ENCODE measurements around the gene CCDC142. TPM values are rescaled to one million over a fixed set of nuclear protein-coding genes. Genes with fewer than 3 reads are reported as not detected.
"Not testable (repeated sequence)": the region's sequence is repeated elsewhere in the genome, so short reads cannot be mapped to it uniquely, and the experiment has no call there.

The CCDC142 gene
- total RNA-seq, 4 donors from 2014 or later = 9.6 to 27.8 (median 19.2) TPM

DNA sequence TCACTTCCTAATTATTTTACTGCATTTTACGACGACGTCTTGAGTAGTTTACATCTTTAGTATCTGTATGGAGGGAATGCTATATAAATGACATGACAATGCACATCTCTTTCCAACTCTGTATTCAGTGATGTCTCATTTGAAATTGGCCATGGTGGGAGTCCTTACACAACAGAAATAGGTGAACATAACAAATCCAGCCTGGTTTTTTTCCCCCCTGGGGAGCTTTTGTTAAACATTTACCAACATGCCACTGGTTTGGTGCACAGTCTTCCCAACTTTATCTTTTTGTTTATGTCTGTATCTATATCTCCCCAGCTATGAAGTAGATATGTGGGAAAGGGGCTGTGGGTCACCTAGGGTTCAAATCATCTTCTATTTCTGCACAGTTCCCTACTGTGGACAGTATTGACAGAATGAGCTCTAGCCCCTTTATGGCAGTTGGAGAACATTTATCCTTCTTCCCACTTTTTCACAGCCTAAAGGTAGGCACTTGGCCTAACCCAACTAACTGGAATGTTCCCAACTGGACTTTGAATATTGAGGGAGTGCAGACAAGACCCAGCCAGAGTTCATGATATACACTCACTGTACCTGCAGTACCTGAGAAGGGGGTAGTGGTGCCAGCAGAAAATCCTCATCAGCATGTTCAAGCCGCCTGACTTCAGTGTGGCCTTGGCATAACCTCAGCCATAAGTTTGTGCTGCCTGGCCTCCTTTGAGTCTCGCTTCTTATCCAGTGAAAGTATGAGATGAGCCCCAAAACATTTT, 35.4 kb downstream of the CCDC142 start:
- no peaks in the 10 kb centered on the region for H3K9me3 ChIP-seq
- H3K27ac ChIP-seq (replicated peaks in 1 of 4) = no peak overlapping the region
- DNase-seq (ENCODE audit: extremely low spot score) = no peak
- TF ChIP-seq, protein P1, sequence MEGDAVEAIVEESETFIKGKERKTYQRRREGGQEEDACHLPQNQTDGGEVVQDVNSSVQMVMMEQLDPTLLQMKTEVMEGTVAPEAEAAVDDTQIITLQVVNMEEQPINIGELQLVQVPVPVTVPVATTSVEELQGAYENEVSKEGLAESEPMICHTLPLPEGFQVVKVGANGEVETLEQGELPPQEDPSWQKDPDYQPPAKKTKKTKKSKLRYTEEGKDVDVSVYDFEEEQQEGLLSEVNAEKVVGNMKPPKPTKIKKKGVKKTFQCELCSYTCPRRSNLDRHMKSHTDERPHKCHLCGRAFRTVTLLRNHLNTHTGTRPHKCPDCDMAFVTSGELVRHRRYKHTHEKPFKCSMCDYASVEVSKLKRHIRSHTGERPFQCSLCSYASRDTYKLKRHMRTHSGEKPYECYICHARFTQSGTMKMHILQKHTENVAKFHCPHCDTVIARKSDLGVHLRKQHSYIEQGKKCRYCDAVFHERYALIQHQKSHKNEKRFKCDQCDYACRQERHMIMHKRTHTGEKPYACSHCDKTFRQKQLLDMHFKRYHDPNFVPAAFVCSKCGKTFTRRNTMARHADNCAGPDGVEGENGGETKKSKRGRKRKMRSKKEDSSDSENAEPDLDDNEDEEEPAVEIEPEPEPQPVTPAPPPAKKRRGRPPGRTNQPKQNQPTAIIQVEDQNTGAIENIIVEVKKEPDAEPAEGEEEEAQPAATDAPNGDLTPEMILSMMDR (IDR thresholded peaks at IDR 0.05) = no peak
- TF ChIP-seq POLR2AphosphoS5 (IDR thresholded peaks at IDR 0.05) (no peak), EP300 (IDR thresholded peaks at IDR 0.05) (no peak), POLR2A (IDR thresholded peaks at IDR 0.05; ENCODE audit: low read depth) (no peak)
- WGBS = 84% methylated on average over 5 of the region's 5 CpGs
- H3K4me1 ChIP-seq = peaks cover 0 to under 1% (median under 1%) of the 10 kb centered on the region in 4 donors
- H3K4me3 ChIP-seq = no peak overlapping the region
- no peaks in the 10 kb centered on the region for H3K36me3 ChIP-seq
- intact Hi-C loops (cut with DNase I) = no loop called here
- peaks cover 0 to 15% (median under 1%) of the 10 kb centered on the region in 4 donors for H3K27me3 ChIP-seq

DNA sequence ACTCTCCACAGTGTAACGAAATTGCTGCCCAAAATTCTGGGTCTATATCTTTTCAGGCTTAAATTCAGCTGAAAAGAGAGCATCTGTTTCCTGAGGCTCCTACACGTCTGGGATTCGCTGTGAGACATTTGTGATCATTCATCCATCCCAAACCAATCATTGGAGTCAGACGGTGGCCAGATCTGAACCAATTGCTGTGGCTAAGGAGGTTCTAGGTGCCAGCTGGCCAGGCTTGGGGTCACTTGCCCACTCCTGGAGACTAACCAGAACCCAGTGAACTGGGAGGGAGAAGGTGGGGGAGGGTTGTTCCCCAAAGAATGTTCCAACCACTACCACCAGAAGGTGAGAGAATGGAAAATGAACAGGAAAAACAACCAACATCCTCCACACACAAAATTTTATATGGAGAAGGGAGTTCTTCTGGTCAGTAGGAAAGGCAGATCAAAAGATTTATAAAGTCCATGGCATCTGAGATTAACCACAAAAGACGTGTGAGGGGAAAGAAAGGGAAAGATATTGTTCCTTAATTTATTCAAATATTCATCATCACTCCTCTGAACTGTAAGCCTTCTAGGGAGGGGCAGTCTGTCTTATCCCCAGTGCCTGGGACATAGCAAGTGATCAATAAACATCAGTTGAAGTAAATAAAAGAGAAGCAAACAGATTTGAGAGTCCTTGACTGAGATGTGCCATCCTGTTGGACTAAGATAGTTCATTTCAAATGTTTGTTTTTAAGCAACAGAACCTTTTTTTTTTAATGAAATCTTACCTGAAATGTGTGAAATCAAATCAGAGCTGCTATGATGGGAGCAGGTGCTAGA, 38.1 kb downstream of the CCDC142 start:
- Histone ChIP-seq H3K27ac (replicated peaks in 1 of 4) (no peak overlapping the region), H3K9me3 (no peaks in the 10 kb centered on the region), H3K4me3 (no peak overlapping the region), H3K27me3 (peaks cover 0 to 30% (median 7%) of the 10 kb centered on the region in 4 donors), H3K36me3 (no peaks in the 10 kb centered on the region), H3K4me1 (peaks cover 17 to 27% (median 22%) of the 10 kb centered on the region in 4 donors)
- WGBS = 22% methylated on average over 5 of the region's 5 CpGs
- no peak for DNase-seq (ENCODE audit: extremely low spot score)
- TF ChIP-seq POLR2AphosphoS5 (IDR thresholded peaks at IDR 0.05) = no peak
- no peak for TF ChIP-seq POLR2A (IDR thresholded peaks at IDR 0.05; ENCODE audit: low read depth)
- no peak for TF ChIP-seq EP300 (IDR thresholded peaks at IDR 0.05)
- TF ChIP-seq, protein P1 (IDR thresholded peaks at IDR 0.05) = no peak
- intact Hi-C loops (cut with DNase I) = no loop called here

DNA sequence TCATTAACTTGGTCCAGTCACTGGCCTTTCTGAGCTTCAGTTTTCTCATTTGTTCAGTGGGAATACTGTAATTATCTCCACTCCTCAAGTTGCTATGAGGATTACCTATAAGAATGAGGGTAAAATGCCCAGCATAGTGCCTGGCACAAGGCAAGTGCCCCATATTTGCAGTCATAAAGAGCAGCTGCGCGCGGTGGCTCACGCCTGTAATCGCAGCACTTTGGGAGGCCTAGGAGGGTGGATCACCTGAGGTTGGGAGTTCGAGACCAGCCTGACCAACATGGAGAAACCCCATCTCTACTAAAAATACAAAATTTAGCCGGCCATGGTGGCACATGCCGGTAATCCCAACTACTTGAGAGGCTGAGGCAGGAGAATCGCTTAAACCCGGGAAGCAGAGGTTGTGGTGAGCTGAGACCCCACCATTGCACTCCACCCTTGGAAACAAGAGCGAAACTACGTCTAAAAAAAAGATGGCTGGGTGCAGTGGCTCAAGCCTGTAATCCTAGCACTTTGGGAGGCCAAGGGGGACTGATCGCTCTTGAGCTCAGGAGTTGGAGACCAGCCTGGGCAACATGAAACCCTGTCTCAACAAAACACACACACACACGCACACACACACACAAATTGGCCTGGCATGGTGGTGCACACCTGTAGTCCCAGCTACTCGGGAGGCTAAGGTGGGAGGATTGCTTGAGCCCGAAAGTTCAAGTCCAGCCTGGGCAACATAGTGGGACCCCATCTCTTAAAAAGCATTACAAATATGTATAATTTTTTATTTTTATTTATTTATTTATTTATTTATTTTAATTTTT, 40.1 kb downstream of the CCDC142 start:
- Histone ChIP-seq H3K4me3 (peak overlapping the region in 3 of 4 donors; percentile 59 to 66 (median 63)), H3K4me1 (peaks cover 30 to 47% (median 40%) of the 10 kb centered on the region in 4 donors), H3K27me3 (peaks cover 0 to 27% (median 7%) of the 10 kb centered on the region in 4 donors), H3K27ac (replicated peaks in 1 of 4) (peak overlapping the region in 2 of 4 donors; percentile 82 to 83)
- H3K9me3 ChIP-seq; intact Hi-C loops (cut with DNase I); H3K36me3 ChIP-seq; DNase-seq (ENCODE audit: extremely low spot score): not testable (repeated sequence)
- WGBS = 93% methylated on average over 16 of the region's 16 CpGs

DNA sequence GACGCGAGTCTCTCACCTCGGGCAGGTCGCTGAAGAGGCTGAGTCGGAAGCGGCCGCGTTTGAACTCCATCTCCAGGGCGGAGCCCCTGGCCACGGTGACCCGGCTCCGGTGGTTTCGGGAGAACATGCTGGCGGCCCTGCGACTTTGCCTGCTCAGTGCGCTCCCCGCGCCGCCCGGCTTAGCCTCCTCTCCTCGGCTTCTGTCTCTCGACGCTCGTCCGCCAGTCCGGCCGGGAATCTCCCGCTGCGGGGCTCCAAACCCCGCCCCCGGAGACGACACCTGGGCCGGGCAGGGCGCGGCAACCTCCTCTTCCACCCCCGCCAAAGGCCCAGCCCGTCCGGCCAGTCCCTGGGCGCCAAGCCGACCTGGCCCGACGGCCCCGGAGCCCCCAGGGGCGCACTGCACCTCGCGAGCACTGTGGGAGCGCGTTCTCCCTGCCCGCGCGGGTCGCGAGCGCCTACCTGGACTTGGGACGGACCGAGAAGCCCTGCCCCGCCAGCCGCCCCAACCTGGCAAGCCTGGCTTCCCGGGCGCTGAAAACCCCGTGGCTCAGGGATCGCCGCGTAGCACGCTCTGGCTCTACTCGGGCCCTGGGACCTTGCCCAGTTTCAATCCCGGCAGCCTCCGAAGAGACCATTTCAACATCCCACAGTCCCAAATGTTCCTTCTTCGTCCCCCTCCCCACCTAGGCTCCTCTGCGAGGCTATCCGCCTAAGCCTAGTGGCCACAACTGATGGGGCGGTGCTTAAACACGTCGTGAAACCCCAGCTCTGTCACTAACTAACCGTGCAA, 40.9 kb downstream of the CCDC142 start, which contains the start of gene RTKN:
Gene RTKN, minus strand, starts transcription at position 248 of the 793 bp plus-strand sequence. Its CDS starts 121 bp downstream, at position 127.
- TF ChIP-seq POLR2AphosphoS5 (IDR thresholded peaks at IDR 0.05) = peak in 1 of 2 donors; percentile 15
- TF ChIP-seq, protein P1 (IDR thresholded peaks at IDR 0.05) = no peak
- no peak for TF ChIP-seq EP300 (IDR thresholded peaks at IDR 0.05)
- 16% methylated on average over 56 of the region's 75 CpGs for WGBS
- H3K4me3 ChIP-seq = peak within 1 kb of the TSS; percentile 59 to 66 (median 63)
- peaks cover 0 to 27% (median 7%) of the 10 kb centered on the region in 4 donors for H3K27me3 ChIP-seq
- DNase-seq (ENCODE audit: extremely low spot score) = no peak
- peak within 1 kb of the TSS; percentile 80 to 86 (median 82) for H3K27ac ChIP-seq (replicated peaks in 1 of 4)
- no peaks in the 10 kb centered on the region for H3K9me3 ChIP-seq
- intact Hi-C loops (cut with DNase I) = no loop called here
- peaks cover 30 to 51% (median 48%) of the 10 kb centered on the region in 4 donors for H3K4me1 ChIP-seq
- no peaks in the 10 kb centered on the region for H3K36me3 ChIP-seq
